ENCODE data around the gene LRP4.

The LRP4 gene

DNA sequence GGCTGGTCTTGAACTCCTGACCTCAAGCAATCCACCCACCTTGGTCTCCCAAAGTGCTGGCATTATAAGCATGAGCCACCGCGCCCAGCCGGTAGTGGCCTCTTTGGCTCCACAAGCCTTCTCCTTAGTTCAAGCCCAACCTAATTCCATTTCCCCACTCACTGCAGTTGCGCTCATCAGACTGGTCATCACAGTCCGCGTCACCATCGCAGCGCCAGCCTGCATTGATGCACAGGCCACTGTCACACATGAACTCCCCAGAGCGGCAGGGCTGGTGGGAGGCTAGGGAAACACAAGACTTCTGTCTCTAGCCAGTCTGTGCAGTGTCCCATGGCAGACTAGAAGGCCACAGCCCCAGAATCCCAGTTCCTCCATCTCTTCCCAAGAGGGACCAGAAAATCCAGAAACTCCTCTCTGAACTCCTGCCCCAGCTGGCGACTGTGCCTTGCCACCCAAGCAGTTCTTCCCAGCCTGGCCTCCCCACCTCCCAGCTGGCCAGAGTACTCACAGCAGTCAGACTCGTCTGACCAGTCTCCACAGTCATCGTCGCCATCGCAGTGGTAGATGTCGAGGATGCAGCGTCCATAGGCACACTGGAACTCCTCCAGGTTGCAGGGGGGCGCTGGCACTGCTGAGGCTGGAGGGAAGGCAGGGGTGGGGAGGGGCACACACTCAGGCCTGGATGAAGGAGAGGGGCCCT is 19.8 kb downstream of the LRP4 start:
- TF ChIP-seq, protein P1, sequence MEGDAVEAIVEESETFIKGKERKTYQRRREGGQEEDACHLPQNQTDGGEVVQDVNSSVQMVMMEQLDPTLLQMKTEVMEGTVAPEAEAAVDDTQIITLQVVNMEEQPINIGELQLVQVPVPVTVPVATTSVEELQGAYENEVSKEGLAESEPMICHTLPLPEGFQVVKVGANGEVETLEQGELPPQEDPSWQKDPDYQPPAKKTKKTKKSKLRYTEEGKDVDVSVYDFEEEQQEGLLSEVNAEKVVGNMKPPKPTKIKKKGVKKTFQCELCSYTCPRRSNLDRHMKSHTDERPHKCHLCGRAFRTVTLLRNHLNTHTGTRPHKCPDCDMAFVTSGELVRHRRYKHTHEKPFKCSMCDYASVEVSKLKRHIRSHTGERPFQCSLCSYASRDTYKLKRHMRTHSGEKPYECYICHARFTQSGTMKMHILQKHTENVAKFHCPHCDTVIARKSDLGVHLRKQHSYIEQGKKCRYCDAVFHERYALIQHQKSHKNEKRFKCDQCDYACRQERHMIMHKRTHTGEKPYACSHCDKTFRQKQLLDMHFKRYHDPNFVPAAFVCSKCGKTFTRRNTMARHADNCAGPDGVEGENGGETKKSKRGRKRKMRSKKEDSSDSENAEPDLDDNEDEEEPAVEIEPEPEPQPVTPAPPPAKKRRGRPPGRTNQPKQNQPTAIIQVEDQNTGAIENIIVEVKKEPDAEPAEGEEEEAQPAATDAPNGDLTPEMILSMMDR (conservative IDR thresholded peaks at IDR 0.05): no peak
- peak overlapping the region; percentile 35; the same call in 1 of the 2 replicates for H3K27ac ChIP-seq

DNA sequence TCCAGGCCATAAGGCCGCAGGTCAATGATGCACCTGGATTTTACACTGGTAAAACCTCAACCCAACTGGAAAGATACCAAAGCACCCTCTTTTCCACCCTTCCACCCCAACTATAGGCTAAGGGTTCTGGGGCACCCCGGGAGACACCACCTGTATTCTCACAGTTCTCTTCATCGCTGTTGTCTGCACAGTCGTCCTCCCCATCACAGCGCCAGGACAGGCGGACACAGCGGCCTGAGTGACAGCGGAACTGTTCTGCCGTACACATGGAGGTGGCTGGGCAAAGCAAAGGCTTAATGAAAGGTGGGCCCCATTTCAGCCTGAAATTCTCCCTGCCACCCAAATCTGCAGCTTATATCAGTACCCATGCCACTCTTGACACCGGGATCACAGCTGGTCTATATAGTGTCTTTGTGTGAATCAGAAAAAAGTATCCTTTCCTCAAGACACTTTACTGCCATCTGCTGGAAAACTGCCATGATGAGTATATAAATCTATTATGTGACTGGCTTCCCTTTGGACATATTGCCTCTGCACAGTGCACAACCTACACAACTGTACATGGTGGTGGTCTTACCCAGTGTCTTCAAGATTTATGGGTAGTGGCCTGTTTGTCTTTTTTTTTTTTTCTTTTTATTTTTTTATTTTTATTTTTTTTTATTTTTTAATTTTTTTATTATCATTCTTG is 21.5 kb downstream of the LRP4 start:
- no peak overlapping the region for H3K27ac ChIP-seq
- TF ChIP-seq, protein P1 (conservative IDR thresholded peaks at IDR 0.05): peak; percentile 63

DNA sequence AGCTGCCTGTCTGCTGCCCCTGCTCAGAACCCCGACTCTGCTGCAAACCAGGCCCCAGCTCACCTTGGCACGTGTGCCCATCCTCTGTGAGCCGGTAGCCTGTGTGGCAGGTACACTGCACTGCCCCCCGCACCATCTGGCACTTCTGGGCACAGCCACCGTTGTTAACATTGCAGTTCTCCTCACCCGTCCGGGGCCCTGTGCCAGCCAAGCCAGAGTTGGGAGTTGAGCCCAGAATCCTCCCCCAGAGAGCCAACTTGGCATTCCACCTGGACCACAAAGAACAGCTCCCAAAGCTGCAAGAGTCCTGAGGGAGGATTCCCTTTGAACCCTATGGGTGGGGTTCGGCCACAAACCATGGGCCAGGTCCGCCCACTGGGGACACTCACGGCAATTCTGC is 22.5 kb downstream of the LRP4 start:
- no peak overlapping the region for H3K27ac ChIP-seq
- TF ChIP-seq, protein P1 (conservative IDR thresholded peaks at IDR 0.05): no peak

DNA sequence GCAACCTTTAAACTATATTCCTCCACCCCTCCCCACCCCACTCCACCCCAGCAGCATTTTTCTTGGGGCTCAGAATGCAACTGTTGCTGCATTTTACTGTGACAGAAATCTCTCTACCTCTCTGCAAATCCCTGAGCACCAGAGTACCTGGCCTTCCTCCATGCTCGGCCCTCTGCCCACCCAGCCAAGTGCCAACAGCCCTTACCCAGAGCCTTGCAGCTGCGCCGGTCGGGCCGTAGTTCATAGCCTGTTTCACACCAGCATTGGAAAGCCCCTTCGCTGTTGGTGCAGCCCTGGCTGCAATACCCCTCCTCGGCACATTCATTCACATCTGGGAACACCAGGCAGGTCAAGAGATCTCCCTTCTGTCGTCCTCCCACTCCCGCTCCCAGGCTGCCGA is 23.4 kb downstream of the LRP4 start:
- TF ChIP-seq, protein P1 (conservative IDR thresholded peaks at IDR 0.05): no peak
- no peak overlapping the region for H3K27ac ChIP-seq

DNA sequence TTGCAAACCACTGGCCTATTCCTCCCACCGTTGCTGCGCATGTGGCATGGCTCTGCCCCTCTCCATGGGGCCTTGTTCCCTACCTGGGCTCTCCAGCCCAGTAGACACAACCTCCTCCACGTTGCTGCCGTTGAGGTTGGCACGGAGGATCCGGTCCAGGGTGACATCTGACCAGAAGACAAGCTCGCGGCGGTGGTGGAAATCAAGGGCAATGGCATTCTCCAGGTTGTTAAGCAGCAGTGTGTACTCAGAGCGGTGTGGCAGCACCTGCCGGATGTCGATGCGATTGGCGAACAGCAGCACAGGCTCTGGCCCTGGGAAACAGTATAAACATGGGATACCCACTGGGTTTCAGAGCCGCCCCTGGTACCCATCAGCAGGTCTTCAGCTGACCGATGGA is 23.8 kb downstream of the LRP4 start:
- TF ChIP-seq, protein P1 (conservative IDR thresholded peaks at IDR 0.05): no peak

DNA sequence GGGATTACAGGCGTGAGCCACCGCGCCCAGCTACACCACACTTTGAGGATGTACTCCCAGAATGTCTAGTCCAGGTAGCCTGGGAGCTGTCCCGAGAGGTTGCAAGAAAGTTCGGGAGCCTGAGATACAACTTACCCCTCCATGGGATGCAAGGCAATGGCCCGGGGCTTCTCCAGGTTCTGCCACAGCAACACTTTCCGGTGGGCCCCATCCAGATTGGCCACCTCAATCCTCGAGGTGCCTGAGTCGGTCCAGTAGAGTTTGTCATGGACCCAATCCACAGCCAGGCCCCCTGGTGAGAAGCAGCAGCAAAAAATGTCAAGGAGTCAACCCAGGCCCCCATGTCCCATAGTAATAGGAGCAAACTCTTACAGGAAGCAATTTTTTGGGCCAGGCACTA is 25.5 kb downstream of the LRP4 start:
- no peak overlapping the region for H3K27ac ChIP-seq
- TF ChIP-seq, protein P1 (conservative IDR thresholded peaks at IDR 0.05): no peak

More for the DNA sequence above, 23.8 kb downstream of the LRP4 start:
- H3K27ac ChIP-seq: no peak overlapping the region

DNA sequence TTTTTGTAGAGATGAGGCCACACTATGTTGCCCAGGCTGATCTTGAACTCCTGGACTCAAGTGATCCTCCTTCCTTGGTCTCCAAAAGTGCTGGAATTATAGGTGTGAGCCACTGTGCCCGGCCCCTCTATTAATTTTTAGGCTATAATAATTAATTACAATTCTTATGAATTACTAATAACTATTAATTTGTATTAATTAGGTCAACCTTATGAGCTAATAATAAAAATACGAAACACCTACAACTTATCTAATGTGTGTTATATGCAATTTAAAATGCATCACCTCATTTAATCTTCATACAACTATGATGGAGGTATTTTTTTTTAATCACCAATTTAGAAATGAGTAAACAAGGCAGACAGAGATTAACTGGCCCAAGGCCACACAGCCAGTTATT is 26.2 kb downstream of the LRP4 start:
- TF ChIP-seq, protein P1 (conservative IDR thresholded peaks at IDR 0.05): no peak
- no peak overlapping the region for H3K27ac ChIP-seq
